Measurements from ENCODE around the gene TAF15. TPM values are rescaled to one million over a fixed set of nuclear protein-coding genes. Genes with fewer than 3 reads are reported as not detected.

TAF15 gene
- total and polyA plus RNA-seq, 2 donors (not counting 1 experiment from before 2014, with no cell fraction given), result 22.9 to 84.1 TPM

DNA sequence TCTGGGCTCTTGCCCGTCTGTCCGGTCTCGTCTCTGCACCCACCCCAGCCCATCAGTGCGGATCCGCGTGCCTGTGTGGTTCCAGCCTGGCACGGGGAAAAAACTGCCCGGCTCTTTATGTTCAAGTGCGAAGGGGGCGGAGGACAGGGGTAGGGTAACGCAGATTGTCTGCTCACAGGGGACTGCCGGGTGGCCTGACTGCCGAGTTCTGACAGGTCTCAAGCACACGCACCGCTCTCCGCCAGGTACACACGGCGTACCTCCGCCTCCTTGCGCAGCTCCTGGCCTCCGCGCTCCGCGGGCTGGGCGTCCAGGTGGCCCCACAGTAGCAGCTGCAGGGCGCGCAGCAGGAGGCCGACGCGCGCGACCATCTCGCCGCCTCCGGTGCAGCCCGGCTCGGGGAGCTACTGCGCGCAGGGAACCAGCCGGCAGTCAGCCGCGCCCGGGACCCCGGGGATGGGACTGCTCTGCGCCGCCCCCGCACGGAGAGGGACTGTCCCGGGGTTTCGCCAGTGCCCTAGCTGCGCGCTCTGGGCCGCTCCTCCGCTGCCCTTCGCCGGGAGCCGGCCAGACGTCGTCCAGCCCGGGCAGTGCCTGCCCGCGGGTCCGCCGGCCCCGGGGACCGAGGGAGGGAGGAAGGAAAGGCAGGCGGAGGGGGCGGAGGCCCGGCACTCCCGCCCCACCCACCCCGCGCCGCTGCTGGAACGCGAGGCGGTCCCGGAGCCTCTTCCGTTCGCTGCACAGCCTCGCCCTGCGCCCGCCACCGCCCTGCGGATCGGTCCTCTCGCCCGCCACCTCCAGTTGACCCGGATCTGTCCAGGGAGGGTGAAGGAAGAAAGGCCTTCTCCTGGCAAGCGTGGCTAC is 14.0 kb upstream of the TAF15 start, which contains the start of gene MMP28:
Gene MMP28, minus strand, starts transcription at position 635 of the 864 bp plus-strand sequence. Its CDS starts 264 bp downstream, at position 371.
- Histone ChIP-seq H3K4me3 (replicated peaks in 1 of 4; ENCODE audit: control extremely low read depth in 1 of 4, insufficient read depth in 1 of 4, low read depth in 3 of 4, low read length in 4 of 4) (peak within 1 kb of the TSS; percentile 31 to 62 (median 47)), H3K27me3 (ENCODE audit: control insufficient read depth, insufficient read depth, low read length) (peaks cover 66% of the 10 kb centered on the region), H2AFZ (ENCODE audit: low read length) (peak within 1 kb of the TSS; percentile 21), H3K27ac (ENCODE audit: insufficient read depth, low read length) (no peak within 1 kb of the TSS), H3K9ac (ENCODE audit: insufficient read depth, low read length) (no peak within 1 kb of the TSS), H3K79me2 (ENCODE audit: control insufficient read depth, insufficient read depth, low read length) (no peaks in the 10 kb centered on the region), H3K4me2 (ENCODE audit: extremely low read depth, insufficient read depth, low read length) (peak within 1 kb of the TSS; percentile 86), H3K9me3 (ENCODE audit: control insufficient read depth, insufficient read depth, low read depth, low read length) (no peaks in the 10 kb centered on the region), H3K36me3 (ENCODE audit: control insufficient read depth, insufficient read depth, low read length) (no peaks in the 10 kb centered on the region), H3K4me1 (ENCODE audit: control insufficient read depth, extremely low read depth, insufficient read depth, low read length) (no peaks in the 10 kb centered on the region), H4K20me1 (ENCODE audit: control insufficient read depth, extremely low read depth, insufficient read depth, low read length) (no peaks in the 10 kb centered on the region)
- TF ChIP-seq CTCF (conservative IDR thresholded peaks at IDR 0.05 in 1 of 2, IDR thresholded peaks at IDR 0.05 in 1 of 2; ENCODE audit: low read depth in 1 of 2, low read length in 2 of 2), result no peak
- peak; percentile 69 for TF ChIP-seq EZH2 (IDR thresholded peaks at IDR 0.05; ENCODE audit: low read length, missing control alignments)
- peak in 1 of 2 donors; percentile 28 for DNase-seq (ENCODE audit: low read depth in 2 of 2)

DNA sequence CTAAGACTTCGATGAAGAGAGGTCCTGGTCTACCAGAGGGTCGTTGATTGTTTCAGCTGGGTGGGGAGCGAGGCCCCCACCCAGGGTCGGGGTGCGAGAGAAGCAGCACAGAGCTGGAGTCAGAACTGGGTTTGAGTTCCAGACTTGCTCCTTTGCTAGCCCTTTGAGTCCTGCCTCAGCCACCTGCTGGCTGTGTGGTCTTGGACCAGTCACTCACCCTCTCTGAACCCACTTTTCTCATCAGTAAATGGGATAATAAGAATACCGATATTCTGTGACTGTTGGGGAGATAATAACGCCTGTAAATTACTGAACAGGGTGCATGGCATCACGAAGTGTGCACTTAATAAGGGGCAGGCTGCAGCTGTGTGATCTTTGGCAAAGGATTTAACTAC is 13.4 kb upstream of the TAF15 start:
- Histone ChIP-seq H3K4me2 (ENCODE audit: extremely low read depth, insufficient read depth, low read length) (peak overlapping the region; percentile 86), H3K36me3 (ENCODE audit: control insufficient read depth, insufficient read depth, low read length) (no peaks in the 10 kb centered on the region), H4K20me1 (ENCODE audit: control insufficient read depth, extremely low read depth, insufficient read depth, low read length) (no peaks in the 10 kb centered on the region), H3K27ac (ENCODE audit: insufficient read depth, low read length) (no peak overlapping the region), H3K27me3 (ENCODE audit: control insufficient read depth, insufficient read depth, low read length) (peaks cover 69% of the 10 kb centered on the region), H3K4me1 (ENCODE audit: control insufficient read depth, extremely low read depth, insufficient read depth, low read length) (no peaks in the 10 kb centered on the region), H2AFZ (ENCODE audit: low read length) (no peak overlapping the region), H3K4me3 (replicated peaks in 1 of 4; ENCODE audit: control extremely low read depth in 1 of 4, insufficient read depth in 1 of 4, low read depth in 3 of 4, low read length in 4 of 4) (peak overlapping the region in 2 of 4 experiments; percentile 50 to 56), H3K9ac (ENCODE audit: insufficient read depth, low read length) (no peak overlapping the region), H3K79me2 (ENCODE audit: control insufficient read depth, insufficient read depth, low read length) (no peaks in the 10 kb centered on the region), H3K9me3 (ENCODE audit: control insufficient read depth, insufficient read depth, low read depth, low read length) (no peaks in the 10 kb centered on the region)
- no peak for TF ChIP-seq CTCF (conservative IDR thresholded peaks at IDR 0.05 in 1 of 2, IDR thresholded peaks at IDR 0.05 in 1 of 2; ENCODE audit: low read depth in 1 of 2, low read length in 2 of 2)
- peak; percentile 53 for TF ChIP-seq EZH2 (IDR thresholded peaks at IDR 0.05; ENCODE audit: low read length, missing control alignments)
- no peak for DNase-seq (ENCODE audit: low read depth in 2 of 2)

DNA sequence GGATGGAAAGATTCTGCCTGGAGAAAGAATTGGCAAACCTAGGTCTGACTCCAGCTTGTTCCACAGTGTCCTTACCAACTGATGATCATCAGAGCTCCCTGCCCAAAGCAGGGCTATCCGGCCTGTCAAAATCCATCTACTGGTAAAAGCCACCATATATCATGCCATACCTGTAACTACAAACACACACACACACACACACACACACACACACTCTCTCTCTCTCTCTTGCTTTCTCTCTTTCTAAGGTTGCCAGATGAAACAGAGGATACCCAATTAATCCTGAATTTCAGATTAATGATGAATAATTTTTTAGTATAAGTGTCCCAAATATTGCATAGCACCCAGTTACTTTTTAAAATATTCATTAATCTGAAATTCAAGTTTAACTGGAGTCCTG is 12.3 kb upstream of the TAF15 start:
- no peak overlapping the region for H3K9ac ChIP-seq (ENCODE audit: insufficient read depth, low read length)
- H3K4me3 ChIP-seq (replicated peaks in 1 of 4; ENCODE audit: control extremely low read depth in 1 of 4, insufficient read depth in 1 of 4, low read depth in 3 of 4, low read length in 4 of 4), result no peak overlapping the region
- H4K20me1 ChIP-seq (ENCODE audit: control insufficient read depth, extremely low read depth, insufficient read depth, low read length), result no peaks in the 10 kb centered on the region
- H2AFZ ChIP-seq (ENCODE audit: low read length), result no peak overlapping the region
- H3K36me3 ChIP-seq (ENCODE audit: control insufficient read depth, insufficient read depth, low read length), result no peaks in the 10 kb centered on the region
- TF ChIP-seq CTCF (conservative IDR thresholded peaks at IDR 0.05 in 1 of 2, IDR thresholded peaks at IDR 0.05 in 1 of 2; ENCODE audit: low read depth in 1 of 2, low read length in 2 of 2) (no peak), EZH2 (IDR thresholded peaks at IDR 0.05; ENCODE audit: low read length, missing control alignments) (no peak)
- H3K9me3 ChIP-seq (ENCODE audit: control insufficient read depth, insufficient read depth, low read depth, low read length), result no peaks in the 10 kb centered on the region
- no peak for DNase-seq (ENCODE audit: low read depth in 2 of 2)
- H3K27ac ChIP-seq (ENCODE audit: insufficient read depth, low read length), result no peak overlapping the region
- no peaks in the 10 kb centered on the region for H3K79me2 ChIP-seq (ENCODE audit: control insufficient read depth, insufficient read depth, low read length)
- no peak overlapping the region for H3K4me2 ChIP-seq (ENCODE audit: extremely low read depth, insufficient read depth, low read length)
- H3K4me1 ChIP-seq (ENCODE audit: control insufficient read depth, extremely low read depth, insufficient read depth, low read length), result no peaks in the 10 kb centered on the region
- peaks cover 66% of the 10 kb centered on the region for H3K27me3 ChIP-seq (ENCODE audit: control insufficient read depth, insufficient read depth, low read length)
